Neural crest cell (in vitro differentiated cells): ENCODE data around the gene DHPS. TPM values are rescaled to one million over a fixed set of nuclear protein-coding genes. Genes with fewer than 3 reads are reported as not detected.

Source experiments
- DNase-seq: peaks from one replicate; pipeline ENCODE4 v3.0.0; 2021; ENCODE audit warnings: low read depth, mixed read lengths, low spot score
- H3K27ac Mint-ChIP-seq: one replicate; pipeline ENCODE4 v1.8.0; 2021; ENCODE audit warnings: mild to moderate bottlenecking, mixed read lengths; ENCODE audit not compliant: unreplicated experiment
- H3K27me3 Mint-ChIP-seq: 2 replicates; pipeline ENCODE4 v1.8.0; 2021; ENCODE audit warnings: low read depth, mild to moderate bottlenecking, mixed read lengths
- H3K36me3 Mint-ChIP-seq: 2 replicates; pipeline ENCODE4 v1.8.0; 2021; ENCODE audit warnings: low read depth, mild to moderate bottlenecking, mixed read lengths
- H3K4me1 Mint-ChIP-seq: 2 replicates; pipeline ENCODE4 v1.8.0; 2021; ENCODE audit warnings: mixed read lengths
- H3K4me3 Mint-ChIP-seq: one replicate; pipeline ENCODE4 v1.8.0; 2021; ENCODE audit warnings: mild to moderate bottlenecking, mixed read lengths
- H3K9me3 Mint-ChIP-seq: 2 replicates; pipeline ENCODE4 v1.8.0; 2021; ENCODE audit warnings: mixed read lengths
- CTCF ChIP-seq: fragments of 200-600 bp; sonication (generic); conservative IDR thresholded peaks from 2 replicates; pipeline ENCODE4 v1.5.0; 2021; ENCODE audit warnings: antibody characterized with exemption, mild to moderate bottlenecking
- total RNA-seq: library from RNA; stranded (reverse); gene quantifications from 2 replicates; pipeline ENCODE4 v1.2.1, GENCODE V29; 2021

DHPS gene
- total RNA-seq, 1 donor from 2014 or later = 106 TPM

GRCh38 chr19:12676384-12676792 lies 5.3 kb downstream of the DHPS start:
- Mint-ChIP-seq H3K36me3 (peaks cover 21% of the 10 kb centered on the region), H3K27ac (no peak overlapping the region)
- TF ChIP-seq CTCF = peak; percentile 84

DNA sequence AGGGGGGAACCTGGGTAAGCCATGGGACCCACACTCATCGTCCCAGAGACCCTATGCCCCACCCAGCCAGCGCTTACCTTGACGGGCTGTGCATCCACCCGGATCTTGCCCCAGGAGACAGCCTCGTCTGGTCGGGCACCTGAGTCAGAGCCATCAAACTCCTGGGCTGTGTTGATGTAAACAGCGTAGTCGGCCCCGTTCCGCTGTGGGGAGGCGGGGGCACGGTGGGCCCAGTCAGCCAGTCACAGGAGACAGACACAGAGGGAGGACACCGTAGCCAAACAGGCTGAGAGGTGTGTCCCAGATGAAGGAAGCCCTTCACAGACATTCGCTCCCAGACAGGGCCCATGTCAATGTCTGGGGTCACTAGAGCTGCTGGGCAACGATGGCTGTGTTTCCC lies 5.7 kb downstream of the DHPS start:
- no peaks in the 10 kb centered on the region for H3K9me3 Mint-ChIP-seq
- DNase-seq = no peak
- H3K36me3 Mint-ChIP-seq = peaks cover 17% of the 10 kb centered on the region
- peaks cover 16% of the 10 kb centered on the region for H3K4me1 Mint-ChIP-seq
- no peak overlapping the region for H3K27ac Mint-ChIP-seq
- peaks cover 6% of the 10 kb centered on the region for H3K27me3 Mint-ChIP-seq
- no peak for TF ChIP-seq CTCF
- peak overlapping the region; percentile 79 for H3K4me3 Mint-ChIP-seq

More at GRCh38 chr19:12676384-12676792, 5.3 kb downstream of the DHPS start:
- DNase-seq = peak; percentile 98
- peaks cover 20% of the 10 kb centered on the region for H3K4me1 Mint-ChIP-seq
- no peaks in the 10 kb centered on the region for H3K9me3 Mint-ChIP-seq
- H3K4me3 Mint-ChIP-seq = peak overlapping the region; percentile 79
- peaks cover 10% of the 10 kb centered on the region for H3K27me3 Mint-ChIP-seq

DNA sequence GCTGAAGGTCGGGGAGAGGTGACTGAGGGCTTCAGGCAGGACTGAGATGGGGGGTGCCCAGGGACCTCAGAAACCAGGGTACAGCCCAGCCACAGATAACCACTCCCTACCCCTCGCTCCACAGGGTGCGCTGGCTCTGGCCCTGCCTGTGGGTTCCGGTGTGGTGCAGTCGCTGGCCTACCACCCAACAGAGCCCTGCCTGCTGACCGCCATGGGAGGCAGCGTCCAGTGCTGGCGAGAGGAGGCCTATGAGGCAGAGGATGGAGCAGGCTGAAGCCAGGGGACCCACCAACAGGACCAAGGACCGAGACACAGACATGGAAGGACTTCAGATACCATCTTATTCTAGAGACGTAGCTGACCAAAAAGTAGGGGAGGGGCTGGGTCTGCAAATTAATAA lies 6.3 kb downstream of the DHPS start:
- peak overlapping the region; percentile 50 for H3K4me3 Mint-ChIP-seq
- peaks cover 16% of the 10 kb centered on the region for H3K36me3 Mint-ChIP-seq

GRCh38 chr19:12672744-12673143 lies 8.9 kb downstream of the DHPS start:
- Mint-ChIP-seq H3K27me3 (peaks cover 5% of the 10 kb centered on the region), H3K4me1 (peaks cover 41% of the 10 kb centered on the region), H3K27ac (no peak overlapping the region), H3K4me3 (peak overlapping the region; percentile 87), H3K36me3 (peaks cover 11% of the 10 kb centered on the region), H3K9me3 (no peaks in the 10 kb centered on the region)
- DNase-seq = no peak
- TF ChIP-seq CTCF = no peak

More for the DNA sequence above, 6.3 kb downstream of the DHPS start:
- Mint-ChIP-seq H3K27ac (no peak overlapping the region), H3K9me3 (no peaks in the 10 kb centered on the region), H3K27me3 (peaks cover 5% of the 10 kb centered on the region), H3K4me1 (peaks cover 15% of the 10 kb centered on the region)
- DNase-seq = no peak
- TF ChIP-seq CTCF = no peak

DNA sequence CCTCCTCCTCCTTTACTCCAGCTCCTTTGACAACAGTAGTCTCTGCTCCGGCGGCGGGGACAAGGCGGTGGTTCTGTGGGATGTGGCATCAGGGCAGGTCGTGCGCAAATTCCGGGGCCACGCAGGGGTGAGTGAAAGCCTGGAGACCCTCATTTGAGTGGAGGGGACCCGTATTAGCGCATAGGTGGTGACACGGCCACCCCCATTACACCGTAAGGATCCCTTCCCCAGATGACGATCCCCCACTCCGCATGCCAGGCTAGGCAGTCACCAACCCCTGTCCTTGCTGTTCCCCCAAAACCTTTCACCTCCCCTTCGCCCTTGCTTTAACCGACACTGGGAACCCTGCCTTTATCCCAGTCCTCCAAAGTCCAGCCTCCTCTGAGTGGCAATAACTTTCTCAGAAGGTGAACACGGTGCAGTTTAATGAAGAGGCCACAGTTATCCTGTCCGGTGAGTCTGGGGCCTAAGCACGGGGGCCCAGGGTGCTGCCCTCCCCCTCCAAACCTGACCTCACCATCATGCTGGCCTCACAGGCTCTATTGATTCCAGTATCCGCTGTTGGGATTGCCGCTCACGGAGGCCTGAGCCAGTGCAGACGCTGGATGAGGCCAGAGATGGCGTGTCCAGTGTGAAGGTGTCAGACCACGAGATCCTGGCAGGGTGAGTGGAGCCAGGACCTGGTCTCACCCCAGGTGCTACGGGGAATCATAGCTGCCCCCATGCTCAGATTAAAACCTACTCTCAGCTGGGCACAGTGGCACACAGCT lies 11.3 kb downstream of the DHPS start:
- Mint-ChIP-seq H3K4me3 (peak overlapping the region; percentile 98), H3K4me1 (peaks cover 50% of the 10 kb centered on the region), H3K27me3 (peaks cover 3% of the 10 kb centered on the region), H3K36me3 (peaks cover 7% of the 10 kb centered on the region), H3K27ac (no peak overlapping the region), H3K9me3 (no peaks in the 10 kb centered on the region)
- no peak for DNase-seq
- no peak for TF ChIP-seq CTCF
